Esophagus squamous epithelium (tissue), 5 donors: Measurements from ENCODE around the gene DLGAP4. TPM values are rescaled to one million over a fixed set of nuclear protein-coding genes. Genes with fewer than 3 reads are reported as not detected.

Experiments used
- DNase-seq: peaks from one replicate; lab custom pipeline; 2025; lab: John Stamatoyannopoulos, UW
- H3K27ac ChIP-seq, 4 donors: fragments of 200-600 bp; sonication (generic); one replicate each; pipeline ENCODE4 v1.5.1; 2016 to 2019; ENCODE audit warnings: mild to moderate bottlenecking in 1 of 4
- H3K27me3 ChIP-seq, 4 donors: fragments of 200-600 bp; sonication (generic); 1 replicate in 3 of 4; 2 replicates in 1 of 4; pipeline versions ENCODE4 v1.5.1 to v1.6.0; 2017 to 2021; ENCODE audit warnings: antibody characterized with exemption in 1 of 4
- H3K36me3 ChIP-seq, 3 donors: fragments of 200-600 bp; sonication (generic); one replicate each; pipeline ENCODE4 v1.5.1; 2016 to 2019
- H3K4me1 ChIP-seq, 3 donors: fragments of 200-600 bp; sonication (generic); one replicate each; pipeline ENCODE4 v1.5.1; 2017 to 2019
- H3K4me3 ChIP-seq, 4 donors: fragments of 200-600 bp; sonication (generic); 1 replicate in 3 of 4; 2 replicates in 1 of 4; pipeline ENCODE4 v1.5.1; 2016 to 2019; ENCODE audit warnings: mild to moderate bottlenecking in 2 of 4, moderate library complexity in 1 of 4
- H3K9me3 ChIP-seq, 3 donors: fragments of 200-600 bp; sonication (generic); one replicate each; pipeline ENCODE4 v1.5.1; 2016 to 2019
- CTCF ChIP-seq, 6 experiments: fragments of 450-650 bp in 4 of 6; fragments of 200-600 bp in 2 of 6; sonication (generic) in 2 of 6; IDR thresholded peaks; one replicate each; pipeline ENCODE4 v1.5.1; 2016 to 2019; ENCODE audit warnings: antibody characterized with exemption in 6 of 6, mild to moderate bottlenecking in 4 of 6, moderate library complexity in 4 of 6
- POLR2A ChIP-seq, 4 donors: fragments of 450-650 bp; IDR thresholded peaks; one replicate each; pipeline ENCODE4 v1.6.1; 2017; ENCODE audit warnings: antibody characterized with exemption in 4 of 4, mild to moderate bottlenecking in 4 of 4, moderate library complexity in 3 of 4
- WGBS, 2 donors: methylation state at CpG; one replicate each; pipeline ENCODE4 v1.1.5; 2018; 5-methylcytosine and 5-hydroxymethylcytosine counted together
- intact Hi-C: fragments of 100-400 bp; cut with DNase I; formaldehyde crosslinking; loops from one replicate; pipeline ENCODE4 v1.15.0; 2022
- small RNA-seq, 4 donors: library from RNA; depleted of rRNA; stranded (forward); fragments of <200 nt; gene quantifications; one replicate each; pipeline ENCODE3, GENCODE V24; 2016
- total RNA-seq, 4 donors: library from RNA; depleted of rRNA; stranded (reverse); fragments of >200 nt; gene quantifications; one replicate each; pipeline ENCODE4 v1.1.0, GENCODE V29; 2016
- donor health status: DM: yes; HTN: yes; CAD: no.

Gene DLGAP4
- total RNA-seq, 4 donors from 2014 or later = 9.4 to 40.4 (median 16.4) TPM

DNA sequence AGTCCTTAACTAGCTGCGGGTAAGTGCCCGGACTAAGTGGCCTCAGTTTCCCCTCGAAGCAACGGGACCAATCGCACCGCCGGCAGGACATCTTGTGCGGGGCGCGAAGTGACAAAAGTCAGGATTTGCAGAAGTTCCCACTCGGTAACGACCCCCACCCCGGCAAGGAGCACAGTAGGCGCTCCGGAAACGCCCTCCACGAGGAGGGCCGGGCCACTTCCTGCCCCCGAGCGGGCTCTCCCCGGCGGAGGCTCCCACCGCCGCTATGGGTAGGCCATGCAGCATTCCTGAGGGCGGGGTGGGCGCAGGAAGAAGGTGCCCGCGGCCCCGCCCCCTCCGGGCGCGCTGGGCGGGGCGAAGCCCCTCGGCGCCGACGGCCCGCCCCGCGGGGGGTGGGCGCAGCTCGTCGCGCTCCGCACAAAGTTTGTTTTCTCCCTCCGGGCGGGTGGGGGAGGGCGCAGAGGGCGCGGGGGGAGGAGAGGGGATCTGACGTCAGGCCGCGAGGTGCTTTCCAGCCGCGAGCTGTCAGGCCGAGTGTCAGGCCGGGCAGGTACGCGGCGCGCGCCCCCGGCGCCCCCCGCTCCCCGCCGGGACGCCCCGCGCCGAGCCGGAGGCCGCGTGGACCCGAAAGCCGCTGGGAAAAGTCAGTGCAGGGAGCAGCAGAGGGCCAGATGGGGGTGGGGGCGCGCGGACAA, 267.1 kb downstream of the DLGAP4 start, which contains the start of gene TGIF2:
TGIF2 (plus strand) TSS at position 495 of the 695 bp plus-strand sequence. CDS start 5,178 bp downstream, outside the sequence.
- TF ChIP-seq CTCF (IDR thresholded peaks at IDR 0.05) (no peak), POLR2A (IDR thresholded peaks at IDR 0.05) (peak in 1 of 4 donors; percentile 61)
- Histone ChIP-seq H3K27me3 (peaks cover 0 to 29% (median 0%) of the 10 kb centered on the region in 4 donors), H3K4me3 (peak within 1 kb of the TSS; percentile 47 to 89 (median 80)), H3K9me3 (no peaks in the 10 kb centered on the region), H3K4me1 (peaks cover 10 to 49% (median 17%) of the 10 kb centered on the region in 3 donors), H3K27ac (peak within 1 kb of the TSS; percentile 82 to 95 (median 92)), H3K36me3 (peaks cover 0 to under 1% (median 0%) of the 10 kb centered on the region in 3 donors)
- 0% methylated on average over 2 of the region's 80 CpGs for WGBS, 2 donors
- peak; percentile 48 for DNase-seq
- intact Hi-C loops = no loop called here

DNA sequence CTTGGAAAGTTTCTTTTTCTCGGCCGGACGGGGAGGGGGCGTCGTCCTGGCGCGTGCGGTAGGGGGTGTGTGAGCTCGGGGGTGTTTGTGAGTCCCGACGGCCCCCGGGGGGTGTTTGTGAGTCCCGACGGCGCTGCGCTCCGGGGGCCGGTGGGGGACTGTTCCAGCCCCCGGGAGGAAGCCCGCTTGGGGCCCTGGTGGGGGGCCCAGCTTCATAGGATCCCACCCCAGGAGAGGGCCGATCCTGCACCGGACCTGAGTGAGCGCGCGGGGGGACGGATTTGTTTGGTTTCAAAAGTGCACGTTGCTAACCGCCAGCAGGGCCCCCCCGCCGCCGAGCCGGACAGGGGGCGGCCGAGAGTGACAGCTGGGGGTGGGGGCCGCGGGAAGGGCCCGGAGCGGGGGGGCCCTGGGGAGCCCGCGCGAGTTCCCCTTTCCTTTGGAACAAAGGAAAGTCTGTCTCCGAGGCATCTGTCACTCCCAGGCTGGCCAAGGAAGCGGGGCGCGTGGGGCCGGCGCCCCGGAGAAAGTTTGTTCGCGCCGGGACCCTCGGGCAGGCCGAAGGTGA, 267.7 kb downstream of the DLGAP4 start:
- 0% methylated on average over 2 to 8 of the region's 53 CpGs for WGBS, 2 donors
- peaks cover 0 to 7% (median 0%) of the 10 kb centered on the region in 3 donors for H3K36me3 ChIP-seq
- peak overlapping the region; percentile 82 to 95 (median 92) for H3K27ac ChIP-seq
- TF ChIP-seq CTCF (IDR thresholded peaks at IDR 0.05) (no peak), POLR2A (IDR thresholded peaks at IDR 0.05) (no peak)
- peaks cover 0 to 35% (median 0%) of the 10 kb centered on the region in 4 donors for H3K27me3 ChIP-seq
- H3K4me1 ChIP-seq = peaks cover 10 to 49% (median 17%) of the 10 kb centered on the region in 3 donors
- no peak for DNase-seq
- intact Hi-C loops = no loop called here
- H3K9me3 ChIP-seq = no peaks in the 10 kb centered on the region
- peak overlapping the region; percentile 47 to 89 (median 80) for H3K4me3 ChIP-seq

- DNase-seq = no peak
- Histone ChIP-seq H3K9me3 (no peaks in the 10 kb centered on the region), H3K27ac (peak overlapping the region; percentile 82 to 95 (median 92)), H3K36me3 (peaks cover 0 to 13% (median 2%) of the 10 kb centered on the region in 3 donors), H3K27me3 (peaks cover 0 to 35% (median 0%) of the 10 kb centered on the region in 4 donors), H3K4me1 (peaks cover 10 to 49% (median 17%) of the 10 kb centered on the region in 3 donors), H3K4me3 (peak overlapping the region; percentile 47 to 89 (median 80))
- no peak for TF ChIP-seq CTCF (IDR thresholded peaks at IDR 0.05)
- no peak for TF ChIP-seq POLR2A (IDR thresholded peaks at IDR 0.05)
- 1% methylated on average over 13 to 18 of the region's 69 CpGs for WGBS, 2 donors
- intact Hi-C loops = no loop called here
Measured at GRCh38 chr20:36574366-36575135, 268.4 kb downstream of the DLGAP4 start.

GRCh38 chr20:36576081-36576445, 269.9 kb downstream of the DLGAP4 start:
- no peak for TF ChIP-seq CTCF (IDR thresholded peaks at IDR 0.05)
- TF ChIP-seq POLR2A (IDR thresholded peaks at IDR 0.05) = no peak
- intact Hi-C loops = no loop called here
- Histone ChIP-seq H3K4me3 (no peak overlapping the region), H3K4me1 (peaks cover 10 to 49% (median 17%) of the 10 kb centered on the region in 3 donors), H3K27me3 (peaks cover 0 to 42% (median 0%) of the 10 kb centered on the region in 4 donors), H3K36me3 (peaks cover 0 to 29% (median 12%) of the 10 kb centered on the region in 3 donors), H3K9me3 (no peaks in the 10 kb centered on the region), H3K27ac (peak overlapping the region in 1 of 4 donors; percentile 91)
- whole genome bisulfite sequencing, 2 donors = 41 to 73% methylated on average over 1 of the region's 1 CpG
- DNase-seq = no peak

Small RNA genes lying within 50 kb of the gene (small RNA-seq; reads per million reads assigned to genes)
- 0 reads per million in 4 donors for gene RF00017

Other genes starting within 250 kb of the DLGAP4 start
- gene EPB41L1, start 151.6 kb upstream of the DLGAP4 start, total RNA-seq = 100 to 1,000 TPM in 1 of 4 donors, 10 to 100 TPM in 3; 39.1 to 112 (median 85.7) TPM
- 10 to 100 TPM; 13.8 to 27.5 (median 16.5) TPM for gene AAR2, start 69.9 kb upstream of the DLGAP4 start, total RNA-seq
- gene MYL9, start 235.2 kb downstream of the DLGAP4 start, total RNA-seq = 100 to 1,000 TPM in 1 of 4 donors, 10 to 100 TPM in 3; 10.7 to 313 (median 60.7) TPM